ENCODE measurements around the gene SLC22A12. TPM values are rescaled to one million over a fixed set of nuclear protein-coding genes. Genes with fewer than 3 reads are reported as not detected.

SLC22A12 gene
- total RNA-seq, 4 donors from 2014 or later, result not detected

DNA sequence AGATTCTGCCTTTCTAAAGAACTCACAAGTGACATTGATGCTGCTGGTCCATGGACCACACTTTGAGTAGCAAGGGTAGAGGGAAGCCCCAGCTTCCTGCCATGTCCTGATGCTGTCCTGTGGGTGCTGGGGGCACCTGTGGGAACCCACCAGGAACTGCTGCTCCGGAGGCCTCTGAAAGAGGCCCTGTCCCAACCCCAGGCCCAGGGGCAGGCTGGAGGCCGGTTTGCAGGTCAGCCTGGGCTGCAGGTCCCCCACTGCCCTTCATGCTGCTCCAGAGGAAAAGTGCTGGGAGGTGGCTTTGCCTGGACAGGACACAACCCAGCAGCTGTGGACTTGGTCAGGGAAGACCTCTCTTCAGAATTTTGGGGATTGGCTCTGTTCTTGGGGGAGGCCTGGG, 44.8 kb upstream of the SLC22A12 start:
- intact Hi-C loops (cut with DNase I; ENCODE audit: low total_unique reads), result no loop called here
- WGBS, 2 donors, result 94% methylated on average over 2 of the region's 2 CpGs; no CpG with 5 or more reads in 1 of the 2 donors
- DNase-seq (ENCODE audit: low spot score in 2 of 2), result no peak
- no peak overlapping the region for H3K4me3 ChIP-seq (ENCODE audit: low read depth, poor library complexity, severe bottlenecking)
- TF ChIP-seq POLR2A (IDR thresholded peaks at IDR 0.05), result no peak
- TF ChIP-seq, protein P1, sequence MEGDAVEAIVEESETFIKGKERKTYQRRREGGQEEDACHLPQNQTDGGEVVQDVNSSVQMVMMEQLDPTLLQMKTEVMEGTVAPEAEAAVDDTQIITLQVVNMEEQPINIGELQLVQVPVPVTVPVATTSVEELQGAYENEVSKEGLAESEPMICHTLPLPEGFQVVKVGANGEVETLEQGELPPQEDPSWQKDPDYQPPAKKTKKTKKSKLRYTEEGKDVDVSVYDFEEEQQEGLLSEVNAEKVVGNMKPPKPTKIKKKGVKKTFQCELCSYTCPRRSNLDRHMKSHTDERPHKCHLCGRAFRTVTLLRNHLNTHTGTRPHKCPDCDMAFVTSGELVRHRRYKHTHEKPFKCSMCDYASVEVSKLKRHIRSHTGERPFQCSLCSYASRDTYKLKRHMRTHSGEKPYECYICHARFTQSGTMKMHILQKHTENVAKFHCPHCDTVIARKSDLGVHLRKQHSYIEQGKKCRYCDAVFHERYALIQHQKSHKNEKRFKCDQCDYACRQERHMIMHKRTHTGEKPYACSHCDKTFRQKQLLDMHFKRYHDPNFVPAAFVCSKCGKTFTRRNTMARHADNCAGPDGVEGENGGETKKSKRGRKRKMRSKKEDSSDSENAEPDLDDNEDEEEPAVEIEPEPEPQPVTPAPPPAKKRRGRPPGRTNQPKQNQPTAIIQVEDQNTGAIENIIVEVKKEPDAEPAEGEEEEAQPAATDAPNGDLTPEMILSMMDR (IDR thresholded peaks at IDR 0.05), result no peak

DNA sequence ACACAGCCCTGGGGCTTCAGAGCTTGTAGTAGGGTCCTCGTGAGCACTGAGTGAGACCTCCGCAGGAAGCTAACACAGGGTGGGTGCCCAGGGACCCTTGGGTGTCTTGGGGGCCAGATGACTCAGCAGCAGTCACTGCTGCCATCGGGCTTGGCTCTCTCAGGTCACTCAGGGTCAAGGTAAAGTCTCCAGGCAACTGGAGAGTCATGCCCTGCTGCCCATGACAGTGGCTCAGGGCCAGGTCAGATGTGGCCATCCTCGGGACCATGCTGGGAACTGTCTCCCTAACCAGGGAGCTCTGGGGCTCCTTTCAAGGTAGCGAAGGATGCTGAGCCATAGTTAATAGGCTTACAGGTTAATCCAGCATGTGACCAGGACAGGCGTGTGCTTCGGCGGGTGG, 44.4 kb upstream of the SLC22A12 start:
- WGBS, 2 donors, result 93 to 95% methylated on average over 8 of the region's 8 CpGs
- intact Hi-C loops (cut with DNase I; ENCODE audit: low total_unique reads), result no loop called here

DNA sequence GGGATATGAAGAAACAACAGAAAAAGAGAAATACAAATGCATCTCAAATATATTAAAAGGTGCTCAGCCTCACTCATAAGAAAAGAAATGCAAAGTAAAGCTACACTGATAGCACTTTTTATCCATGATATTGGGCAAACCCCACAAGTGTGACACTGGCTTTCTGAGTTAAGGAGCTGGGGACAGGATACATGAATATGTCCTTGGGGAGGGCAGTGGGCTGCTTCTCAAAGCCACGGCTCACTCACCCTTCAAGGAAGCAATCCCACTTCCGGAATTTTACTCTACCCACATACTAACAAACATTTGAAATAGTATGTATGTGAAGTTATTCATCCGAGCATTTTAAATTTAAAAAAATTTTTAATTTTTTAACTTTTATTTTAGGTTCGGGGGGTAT, 41.1 kb upstream of the SLC22A12 start:
- TF ChIP-seq, protein P1 (IDR thresholded peaks at IDR 0.05), result no peak
- TF ChIP-seq POLR2A (IDR thresholded peaks at IDR 0.05), result no peak
- DNase-seq (ENCODE audit: low spot score in 2 of 2), result no peak
- intact Hi-C loops (cut with DNase I; ENCODE audit: low total_unique reads), result loop anchor here (5.0 kb wide), 1 partner anchor 102 kb away; no protein-coding TSS in a partner anchor
- WGBS, 2 donors, result 76 to 79% methylated on average over 4 of the region's 4 CpGs
- H3K4me3 ChIP-seq (ENCODE audit: low read depth, poor library complexity, severe bottlenecking), result no peak overlapping the region

More for the DNA sequence above, 44.4 kb upstream of the SLC22A12 start:
- no peak overlapping the region for H3K4me3 ChIP-seq (ENCODE audit: low read depth, poor library complexity, severe bottlenecking)
- TF ChIP-seq POLR2A (IDR thresholded peaks at IDR 0.05), result no peak
- TF ChIP-seq, protein P1 (IDR thresholded peaks at IDR 0.05), result no peak
- no peak for DNase-seq (ENCODE audit: low spot score in 2 of 2)

DNA sequence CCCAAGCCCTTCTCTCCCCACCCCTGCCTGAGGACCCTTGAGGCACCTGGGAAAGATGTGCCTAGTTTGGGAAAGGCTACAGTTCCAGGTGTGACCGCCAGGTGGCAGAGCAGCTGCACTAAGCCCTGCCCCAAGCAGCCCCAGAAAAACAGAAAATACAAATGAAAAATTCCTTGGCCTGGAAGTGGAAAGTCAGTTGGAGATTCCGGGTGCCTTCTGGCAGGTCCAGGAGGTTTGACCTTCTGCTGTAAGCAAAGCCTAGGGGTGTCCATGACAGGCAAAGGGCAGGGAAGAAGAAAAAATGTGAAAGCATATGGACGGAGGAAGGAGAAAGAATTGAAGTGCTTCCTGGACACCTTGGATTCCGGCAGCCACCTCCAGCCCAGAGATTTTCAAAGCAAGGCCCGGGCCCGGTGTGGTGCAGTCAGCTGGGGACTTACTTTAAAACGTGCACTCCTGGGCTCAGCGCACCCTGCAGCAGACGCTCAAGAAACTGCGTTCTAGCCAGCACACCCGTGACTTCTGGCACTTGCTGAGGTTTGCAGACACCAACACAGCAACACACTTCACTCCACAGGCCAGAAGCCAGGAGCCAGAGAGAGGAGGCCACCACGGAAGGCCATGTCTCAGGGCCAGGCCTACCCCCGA, 37.3 kb upstream of the SLC22A12 start:
- DNase-seq (ENCODE audit: low spot score in 2 of 2), result no peak
- no peak overlapping the region for H3K4me3 ChIP-seq (ENCODE audit: low read depth, poor library complexity, severe bottlenecking)
- no peak for TF ChIP-seq POLR2A (IDR thresholded peaks at IDR 0.05)
- TF ChIP-seq, protein P1 (IDR thresholded peaks at IDR 0.05), result peak in 1 of 3 donors; percentile 87
- whole genome bisulfite sequencing, 2 donors, result 32 to 38% methylated on average over 9 to 13 of the region's 13 CpGs
- intact Hi-C loops (cut with DNase I; ENCODE audit: low total_unique reads), result loop anchor here (5.0 kb wide), 1 partner anchor 99 kb away; no protein-coding TSS in a partner anchor

DNA sequence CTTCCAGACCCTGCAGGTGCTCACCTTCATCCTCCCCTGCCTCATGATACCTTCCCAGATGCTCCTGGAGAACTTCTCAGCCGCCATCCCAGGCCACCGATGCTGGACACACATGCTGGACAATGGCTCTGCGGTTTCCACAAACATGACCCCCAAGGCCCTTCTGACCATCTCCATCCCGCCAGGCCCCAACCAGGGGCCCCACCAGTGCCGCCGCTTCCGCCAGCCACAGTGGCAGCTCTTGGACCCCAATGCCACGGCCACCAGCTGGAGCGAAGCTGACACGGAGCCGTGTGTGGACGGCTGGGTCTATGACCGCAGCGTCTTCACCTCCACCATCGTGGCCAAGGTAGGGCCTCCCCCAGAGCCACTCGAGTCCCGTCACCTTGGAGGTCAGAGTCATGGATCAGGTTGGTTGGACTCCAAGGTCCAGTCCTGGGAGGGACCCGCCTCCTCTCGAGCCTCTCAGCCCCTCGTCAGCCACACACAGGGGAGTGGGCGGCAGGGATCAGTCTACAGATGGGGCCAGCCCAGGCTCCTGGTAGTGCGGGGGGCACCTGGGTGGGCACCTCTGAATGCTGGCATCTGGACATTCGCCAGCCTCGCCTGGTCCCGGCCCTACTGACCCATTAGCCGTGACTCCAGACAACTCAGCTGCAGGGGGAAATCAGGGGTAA, 34.8 kb upstream of the SLC22A12 start:
- no peak overlapping the region for H3K4me3 ChIP-seq (ENCODE audit: low read depth, poor library complexity, severe bottlenecking)
- 94 to 98% methylated on average over 20 to 25 of the region's 26 CpGs for WGBS, 2 donors
- TF ChIP-seq, protein P1 (IDR thresholded peaks at IDR 0.05), result no peak
- TF ChIP-seq POLR2A (IDR thresholded peaks at IDR 0.05), result no peak
- intact Hi-C loops (cut with DNase I; ENCODE audit: low total_unique reads), result no loop called here
- DNase-seq (ENCODE audit: low spot score in 2 of 2), result no peak
